DOHH2 (cell line): ENCODE measurements around the gene GPRC5C.

ENCODE experiments used
- H3F3A ChIP-seq: fragments of 200-600 bp; sonication (generic), shearing (Covaris generic); 2 replicates; pipeline ENCODE4 v1.6.0; 2016; ENCODE audit warnings: antibody characterized with exemption, mild to moderate bottlenecking; ENCODE audit not compliant: control insufficient read depth, insufficient read depth
- H3K27ac ChIP-seq: fragments of 200-600 bp; sonication (generic); 2 replicates; pipeline ENCODE4 v1.5.1; 2014; ENCODE audit warnings: low read depth, mild to moderate bottlenecking, low read length, moderate library complexity
- H3K27me3 ChIP-seq: fragments of 200-600 bp; sonication (generic); 2 replicates; pipeline ENCODE4 v1.6.1; 2014; ENCODE audit warnings: mild to moderate bottlenecking, low read length, mixed read lengths; ENCODE audit not compliant: control insufficient read depth
- H3K36me3 ChIP-seq: fragments of 200-600 bp; sonication (generic); 2 replicates; pipeline ENCODE4 v1.6.1; 2014; ENCODE audit warnings: mild to moderate bottlenecking, low read length, moderate library complexity, mixed read lengths; ENCODE audit not compliant: control insufficient read depth
- H3K4me1 ChIP-seq: fragments of 200-600 bp; sonication (generic); 2 replicates; pipeline ENCODE4 v1.6.1; 2014; ENCODE audit warnings: mild to moderate bottlenecking, low read length, mixed read lengths; ENCODE audit not compliant: control insufficient read depth
- H3K4me2 ChIP-seq: fragments of 200-600 bp; sonication (generic); 2 replicates; pipeline ENCODE4 v1.6.0; 2014; ENCODE audit warnings: mild to moderate bottlenecking, low read length, moderate library complexity
- H3K4me3 ChIP-seq: fragments of 200-600 bp; sonication (generic); 2 replicates; pipeline ENCODE4 v1.5.1; 2014; ENCODE audit warnings: mild to moderate bottlenecking, low read length, mixed read lengths
- H3K79me2 ChIP-seq: fragments of 200-600 bp; sonication (generic); 2 replicates; pipeline ENCODE4 v1.6.1; 2014; ENCODE audit warnings: mild to moderate bottlenecking, low read length, mixed read lengths; ENCODE audit not compliant: control insufficient read depth
- H3K9me2 ChIP-seq: fragments of 200-600 bp; sonication (generic); replicated peaks from 2 replicates; pipeline ENCODE4 v1.6.1; 2014; ENCODE audit warnings: mild to moderate bottlenecking, low read length, mixed read lengths; ENCODE audit not compliant: control insufficient read depth
- H3K9me3 ChIP-seq: fragments of 200-600 bp; sonication (generic); 2 replicates; pipeline ENCODE4 v1.6.1; 2014; ENCODE audit warnings: antibody characterized with exemption, low read length, mixed read lengths; ENCODE audit not compliant: control insufficient read depth, insufficient read depth
- H4K20me1 ChIP-seq: fragments of 200-600 bp; sonication (generic); 2 replicates; pipeline ENCODE4 v1.6.0; 2014; ENCODE audit warnings: low read depth, mild to moderate bottlenecking, antibody characterized with exemption, low read length, moderate library complexity; ENCODE audit not compliant: control insufficient read depth, insufficient read depth
- EZH2phosphoT487 ChIP-seq: fragments of 200-600 bp; sonication (generic); IDR thresholded peaks from 2 replicates; pipeline ENCODE4 v1.6.1; 2017; ENCODE audit warnings: borderline replicate concordance, mild to moderate bottlenecking, antibody characterized with exemption, low read length, moderate library complexity, mixed read lengths
- TF ChIP-seq, protein P1 (sequence below): fragments of 200-600 bp; sonication (generic); IDR thresholded peaks from one replicate; pipeline ENCODE4 v1.5.1; 2014; ENCODE audit warnings: antibody characterized with exemption, mild to moderate bottlenecking, low read depth, low read length; ENCODE audit not compliant: poor library complexity, severe bottlenecking

The GPRC5C gene

DNA sequence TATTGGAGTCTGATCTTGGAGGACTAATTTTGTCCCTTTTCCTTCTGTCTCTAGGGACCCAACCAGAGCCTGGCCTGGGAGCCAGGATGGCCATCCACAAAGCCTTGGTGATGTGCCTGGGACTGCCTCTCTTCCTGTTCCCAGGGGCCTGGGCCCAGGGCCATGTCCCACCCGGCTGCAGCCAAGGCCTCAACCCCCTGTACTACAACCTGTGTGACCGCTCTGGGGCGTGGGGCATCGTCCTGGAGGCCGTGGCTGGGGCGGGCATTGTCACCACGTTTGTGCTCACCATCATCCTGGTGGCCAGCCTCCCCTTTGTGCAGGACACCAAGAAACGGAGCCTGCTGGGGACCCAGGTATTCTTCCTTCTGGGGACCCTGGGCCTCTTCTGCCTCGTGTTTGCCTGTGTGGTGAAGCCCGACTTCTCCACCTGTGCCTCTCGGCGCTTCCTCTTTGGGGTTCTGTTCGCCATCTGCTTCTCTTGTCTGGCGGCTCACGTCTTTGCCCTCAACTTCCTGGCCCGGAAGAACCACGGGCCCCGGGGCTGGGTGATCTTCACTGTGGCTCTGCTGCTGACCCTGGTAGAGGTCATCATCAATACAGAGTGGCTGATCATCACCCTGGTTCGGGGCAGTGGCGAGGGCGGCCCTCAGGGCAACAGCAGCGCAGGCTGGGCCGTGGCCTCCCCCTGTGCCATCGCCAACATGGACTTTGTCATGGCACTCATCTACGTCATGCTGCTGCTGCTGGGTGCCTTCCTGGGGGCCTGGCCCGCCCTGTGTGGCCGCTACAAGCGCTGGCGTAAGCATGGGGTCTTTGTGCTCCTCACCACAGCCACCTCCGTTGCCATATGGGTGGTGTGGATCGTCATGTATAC lies 8.0 kb downstream of the GPRC5C start:
- H3K4me3 ChIP-seq: no peak overlapping the region
- no peaks in the 10 kb centered on the region for H3K9me2 ChIP-seq
- H3K79me2 ChIP-seq: no peaks in the 10 kb centered on the region
- peaks cover 10% of the 10 kb centered on the region; the same call in 1 of the 2 replicates for H3K9me3 ChIP-seq
- no peak overlapping the region for H3K27ac ChIP-seq
- H3K4me2 ChIP-seq: no peak overlapping the region
- no peaks in the 10 kb centered on the region for H3K36me3 ChIP-seq
- no peaks in the 10 kb centered on the region for H4K20me1 ChIP-seq
- no peaks in the 10 kb centered on the region for H3K27me3 ChIP-seq
- no peaks in the 10 kb centered on the region for H3K4me1 ChIP-seq
- no peak for TF ChIP-seq EZH2phosphoT487
- TF ChIP-seq, protein P1, sequence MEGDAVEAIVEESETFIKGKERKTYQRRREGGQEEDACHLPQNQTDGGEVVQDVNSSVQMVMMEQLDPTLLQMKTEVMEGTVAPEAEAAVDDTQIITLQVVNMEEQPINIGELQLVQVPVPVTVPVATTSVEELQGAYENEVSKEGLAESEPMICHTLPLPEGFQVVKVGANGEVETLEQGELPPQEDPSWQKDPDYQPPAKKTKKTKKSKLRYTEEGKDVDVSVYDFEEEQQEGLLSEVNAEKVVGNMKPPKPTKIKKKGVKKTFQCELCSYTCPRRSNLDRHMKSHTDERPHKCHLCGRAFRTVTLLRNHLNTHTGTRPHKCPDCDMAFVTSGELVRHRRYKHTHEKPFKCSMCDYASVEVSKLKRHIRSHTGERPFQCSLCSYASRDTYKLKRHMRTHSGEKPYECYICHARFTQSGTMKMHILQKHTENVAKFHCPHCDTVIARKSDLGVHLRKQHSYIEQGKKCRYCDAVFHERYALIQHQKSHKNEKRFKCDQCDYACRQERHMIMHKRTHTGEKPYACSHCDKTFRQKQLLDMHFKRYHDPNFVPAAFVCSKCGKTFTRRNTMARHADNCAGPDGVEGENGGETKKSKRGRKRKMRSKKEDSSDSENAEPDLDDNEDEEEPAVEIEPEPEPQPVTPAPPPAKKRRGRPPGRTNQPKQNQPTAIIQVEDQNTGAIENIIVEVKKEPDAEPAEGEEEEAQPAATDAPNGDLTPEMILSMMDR: no peak
- H3F3A ChIP-seq: no peaks in the 10 kb centered on the region

DNA sequence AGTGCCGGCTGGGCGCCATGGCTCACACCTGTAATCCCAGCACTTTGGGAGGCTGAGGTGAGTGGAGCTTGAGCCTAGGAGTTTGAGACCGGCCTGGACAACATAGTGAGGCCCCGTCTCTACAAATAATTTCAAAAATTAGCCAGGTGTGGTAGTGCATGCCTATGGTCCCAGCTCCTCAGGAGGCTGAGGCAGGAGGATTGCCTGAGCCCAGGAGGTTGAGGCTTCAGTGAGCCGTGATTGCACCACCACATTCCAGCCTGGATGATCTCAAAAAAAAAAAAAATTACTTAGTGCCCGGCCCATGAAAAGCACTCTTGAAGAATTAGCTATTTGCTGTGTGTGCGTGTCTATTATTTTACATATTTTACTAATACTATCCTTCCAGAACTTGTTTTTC lies 9.6 kb downstream of the GPRC5C start:
- Histone ChIP-seq H3K27ac (no peak overlapping the region), H3K9me3 (peaks cover 10% of the 10 kb centered on the region; the same call in 1 of the 2 replicates), H3K4me3 (no peak overlapping the region), H3K4me2 (no peak overlapping the region), H4K20me1 (no peaks in the 10 kb centered on the region), H3K9me2 (no peaks in the 10 kb centered on the region), H3K36me3 (no peaks in the 10 kb centered on the region), H3K79me2 (no peaks in the 10 kb centered on the region), H3F3A (no peaks in the 10 kb centered on the region), H3K4me1 (no peaks in the 10 kb centered on the region), H3K27me3 (no peaks in the 10 kb centered on the region)
- TF ChIP-seq, protein P1: no peak
- no peak for TF ChIP-seq EZH2phosphoT487

DNA sequence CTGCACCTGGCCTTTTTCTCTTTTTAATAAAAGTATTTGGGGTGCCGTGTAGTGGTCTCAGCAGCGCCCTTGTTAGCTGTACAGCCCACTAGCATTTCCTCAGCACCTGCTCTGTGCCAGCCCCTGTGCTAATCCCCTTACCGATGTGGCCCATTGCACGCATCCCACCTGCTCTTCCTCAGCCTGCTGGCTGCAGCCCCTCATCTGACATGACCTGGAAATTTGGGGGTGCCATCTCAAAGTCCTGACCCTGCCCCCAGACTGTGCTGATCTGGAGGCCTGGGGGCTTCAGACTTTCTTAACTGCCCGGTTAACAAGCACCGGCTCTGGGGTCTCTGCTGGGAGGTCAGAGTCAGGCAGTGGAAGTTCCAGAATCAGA lies 10.4 kb downstream of the GPRC5C start:
- Histone ChIP-seq H3K27ac (no peak overlapping the region), H3K4me2 (no peak overlapping the region), H3K36me3 (no peaks in the 10 kb centered on the region), H3K9me3 (peaks cover 10% of the 10 kb centered on the region; the same call in 1 of the 2 replicates), H4K20me1 (no peaks in the 10 kb centered on the region), H3K27me3 (no peaks in the 10 kb centered on the region), H3K79me2 (no peaks in the 10 kb centered on the region), H3K9me2 (no peaks in the 10 kb centered on the region), H3K4me3 (no peak overlapping the region), H3K4me1 (no peaks in the 10 kb centered on the region), H3F3A (no peaks in the 10 kb centered on the region)
- TF ChIP-seq, protein P1: no peak
- TF ChIP-seq EZH2phosphoT487: no peak
